Astrocyte of the cerebellum (primary cell): ENCODE results near the gene PCDHGB2.
"Not testable (repeated sequence)": the region's sequence is repeated elsewhere in the genome, so short reads cannot be mapped to it uniquely, and the experiment has no call there.

ENCODE experiments used
- DNase-seq: peaks from one replicate; pipeline ENCODE4 v3.0.0-alpha.2; 2011; ENCODE audit warnings: low read depth
- H3K4me3 ChIP-seq: 2 replicates; pipeline ENCODE4 v1.5.1; 2011; ENCODE audit warnings: mild to moderate bottlenecking, low read depth, low read length, moderate library complexity
- CTCF ChIP-seq: IDR thresholded peaks from 2 replicates; pipeline ENCODE4 v1.5.1; 2012; ENCODE audit warnings: low read length, low read depth, moderate library complexity, mild to moderate bottlenecking; ENCODE audit errors: missing control alignments
- in situ Hi-C: cut with HindIII; loops from 2 replicates; pipeline ENCODE4 v1.10.0; 2017; ENCODE audit warnings: low sequenced_read_pairs

The PCDHGB2 gene

DNA sequence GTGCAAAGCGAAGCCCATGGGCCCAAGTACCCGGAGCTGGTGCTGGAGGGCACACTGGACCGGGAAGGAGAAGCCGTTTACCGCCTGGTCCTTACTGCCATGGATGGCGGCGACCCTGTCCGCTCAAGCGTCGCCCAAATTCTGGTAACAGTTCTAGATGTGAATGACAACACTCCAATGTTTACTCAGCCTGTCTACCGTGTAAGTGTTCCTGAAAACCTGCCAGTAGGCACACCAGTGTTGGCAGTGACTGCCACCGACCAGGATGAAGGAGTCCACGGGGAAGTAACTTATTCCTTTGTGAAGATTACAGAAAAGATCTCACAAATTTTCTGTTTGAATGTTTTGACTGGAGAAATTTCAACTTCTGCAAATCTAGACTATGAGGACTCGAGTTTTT is 14.8 kb downstream of the PCDHGB2 start:
- no peak overlapping the region for H3K4me3 ChIP-seq
- no peak for DNase-seq
- TF ChIP-seq CTCF = no peak
- in situ Hi-C loops = no loop called here

DNA sequence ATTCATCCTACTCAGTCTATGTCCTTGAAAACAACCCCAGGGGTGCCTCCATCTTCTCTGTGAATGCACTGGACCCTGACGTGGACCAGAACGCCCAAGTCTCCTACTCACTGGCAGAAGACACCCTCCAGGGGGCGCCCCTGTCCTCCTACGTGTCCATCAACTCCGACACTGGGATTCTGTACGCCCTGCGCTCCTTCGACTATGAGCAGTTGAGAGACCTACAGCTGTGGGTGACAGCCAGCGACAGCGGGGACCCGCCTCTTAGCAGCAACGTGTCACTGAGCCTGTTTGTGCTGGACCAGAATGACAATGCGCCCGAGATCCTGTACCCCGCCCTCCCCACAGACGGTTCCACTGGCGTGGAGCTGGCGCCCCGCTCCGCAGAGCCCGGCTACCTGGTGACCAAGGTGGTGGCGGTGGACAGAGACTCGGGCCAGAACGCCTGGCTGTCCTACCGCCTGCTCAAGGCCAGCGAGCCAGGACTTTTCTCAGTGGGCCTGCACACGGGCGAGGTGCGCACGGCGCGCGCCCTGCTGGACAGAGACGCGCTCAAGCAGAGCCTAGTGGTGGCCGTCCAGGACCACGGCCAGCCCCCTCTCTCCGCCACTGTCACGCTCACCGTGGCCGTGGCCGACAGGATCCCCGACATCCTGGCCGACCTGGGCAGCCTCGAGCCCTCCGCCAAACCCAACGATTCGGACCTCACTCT is 15.8 kb downstream of the PCDHGB2 start:
- H3K4me3 ChIP-seq, DNase-seq, in situ Hi-C loops: not testable (repeated sequence)

- DNase-seq = no peak
- in situ Hi-C loops = no loop called here
- peak; percentile 47 for TF ChIP-seq CTCF
- H3K4me3 ChIP-seq = peak within 1 kb of the TSS; percentile 43
These were observed 22.9 kb downstream of the PCDHGB2 start, which contains the start of gene PCDHGA7 for GRCh38 chr5:141382469-141383294. Gene PCDHGA7 (plus strand): TSS chr5:141382742. CDS start chr5:141382900, 158 bp downstream.

- in situ Hi-C loops = no loop called here
- no peak for DNase-seq
- H3K4me3 ChIP-seq = peak overlapping the region; percentile 43
- no peak for TF ChIP-seq CTCF
These were observed 23.6 kb downstream of the PCDHGB2 start for GRCh38 chr5:141383345-141383744.

DNA sequence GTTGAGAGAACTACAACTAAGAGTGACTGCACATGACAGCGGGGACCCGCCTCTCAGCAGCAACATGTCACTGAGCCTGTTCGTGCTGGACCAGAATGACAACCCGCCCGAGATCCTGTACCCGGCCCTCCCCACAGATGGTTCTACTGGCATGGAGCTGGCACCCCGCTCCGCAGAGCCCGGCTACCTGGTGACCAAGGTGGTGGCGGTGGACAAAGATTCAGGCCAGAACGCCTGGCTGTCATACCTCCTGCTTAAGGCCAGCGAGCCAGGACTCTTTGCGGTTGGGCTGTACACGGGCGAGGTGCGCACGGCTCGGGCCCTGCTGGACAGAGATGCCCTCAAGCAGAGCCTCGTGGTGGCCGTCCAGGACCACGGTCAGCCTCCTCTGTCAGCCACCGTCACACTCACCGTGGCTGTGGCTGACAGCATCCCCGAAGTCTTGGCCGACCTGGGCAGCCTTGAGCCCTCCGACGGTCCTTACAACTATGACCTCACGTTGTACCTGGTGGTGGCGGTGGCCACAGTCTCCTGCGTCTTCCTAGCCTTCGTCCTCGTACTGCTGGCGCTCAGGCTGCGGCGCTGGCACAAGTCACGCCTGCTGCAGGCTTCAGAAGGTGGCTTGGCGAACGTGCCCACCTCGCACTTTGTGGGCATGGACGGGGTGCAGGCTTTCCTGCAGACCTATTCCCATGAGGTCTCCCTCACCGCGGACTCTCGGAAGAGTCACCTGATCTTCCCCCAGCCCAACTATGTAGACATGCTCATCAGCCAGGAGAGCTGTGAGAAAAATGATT is 24.9 kb downstream of the PCDHGB2 start:
- no peak for DNase-seq

More for the DNA sequence above, 24.9 kb downstream of the PCDHGB2 start:
- in situ Hi-C loops = loop anchor here (5.0 kb wide), 1 partner anchor 47 kb away; the partner anchor contains the start of gene PCDHGA2
- no peak overlapping the region for H3K4me3 ChIP-seq
- TF ChIP-seq CTCF = no peak
